Esophagus (tissue), 2 donors: Measurements from ENCODE around the gene RHEBL1. TPM values are rescaled to one million over a fixed set of nuclear protein-coding genes. Genes with fewer than 3 reads are reported as not detected.
"Not testable (repeated sequence)": the region's sequence is repeated elsewhere in the genome, so short reads cannot be mapped to it uniquely, and the experiment has no call there.

Experiments
- H3K27ac ChIP-seq, 2 donors: one replicate each; pipeline ENCODE4 v1.5.1; 2013; ENCODE audit warnings: low read depth in 2 of 2, mild to moderate bottlenecking in 2 of 2, inconsistent platforms in 1 of 2, low read length in 1 of 2, moderate library complexity in 1 of 2
- H3K27me3 ChIP-seq, 2 donors: one replicate each; pipeline ENCODE4 v1.6.1; 2013; ENCODE audit warnings: low read length in 2 of 2, control low read depth in 1 of 2, mild to moderate bottlenecking in 1 of 2; ENCODE audit not compliant: insufficient read depth in 2 of 2, control insufficient read depth in 1 of 2
- H3K36me3 ChIP-seq, 2 donors: one replicate each; pipeline ENCODE4 v1.6.1; 2013; ENCODE audit warnings: low read length in 1 of 2; ENCODE audit not compliant: control insufficient read depth in 2 of 2, insufficient read depth in 2 of 2
- H3K4me1 ChIP-seq, 2 donors: one replicate each; pipeline ENCODE4 v1.6.1; 2013; ENCODE audit warnings: low read length in 1 of 2; ENCODE audit not compliant: control insufficient read depth in 2 of 2, insufficient read depth in 2 of 2
- H3K4me3 ChIP-seq, 2 donors: one replicate each; pipeline ENCODE4 v1.5.1; 2013; ENCODE audit warnings: low read length in 2 of 2, mild to moderate bottlenecking in 2 of 2, low read depth in 1 of 2, moderate library complexity in 1 of 2
- H3K9me3 ChIP-seq, 2 donors: one replicate each; pipeline ENCODE4 v1.6.1; 2013; ENCODE audit warnings: mild to moderate bottlenecking in 2 of 2, low read depth in 1 of 2, low read length in 1 of 2, moderate library complexity in 1 of 2; ENCODE audit not compliant: control insufficient read depth in 2 of 2, insufficient read depth in 1 of 2
- WGBS, 2 donors: extraction: QIAGEN DNeasy Blood & Tissue Kit; methylation state at CpG; one replicate each; pipeline ENCODE4 v1.1.7; 2013; 5-methylcytosine and 5-hydroxymethylcytosine counted together
- polyA plus RNA-seq, 2 donors: library from polyadenylated mRNA; stranded (reverse); fragments of 200-250 nt; gene quantifications; one replicate each; pipeline ENCODE4 v1.2.3, GENCODE V29; 2013
- donor health status: healthy with polysubstance abuse.
- donor health status: Bipolar disorder and iron deficiency.

Gene RHEBL1
- polyA plus RNA-seq, 2 donors, result 0.24 to 0.39 TPM

DNA sequence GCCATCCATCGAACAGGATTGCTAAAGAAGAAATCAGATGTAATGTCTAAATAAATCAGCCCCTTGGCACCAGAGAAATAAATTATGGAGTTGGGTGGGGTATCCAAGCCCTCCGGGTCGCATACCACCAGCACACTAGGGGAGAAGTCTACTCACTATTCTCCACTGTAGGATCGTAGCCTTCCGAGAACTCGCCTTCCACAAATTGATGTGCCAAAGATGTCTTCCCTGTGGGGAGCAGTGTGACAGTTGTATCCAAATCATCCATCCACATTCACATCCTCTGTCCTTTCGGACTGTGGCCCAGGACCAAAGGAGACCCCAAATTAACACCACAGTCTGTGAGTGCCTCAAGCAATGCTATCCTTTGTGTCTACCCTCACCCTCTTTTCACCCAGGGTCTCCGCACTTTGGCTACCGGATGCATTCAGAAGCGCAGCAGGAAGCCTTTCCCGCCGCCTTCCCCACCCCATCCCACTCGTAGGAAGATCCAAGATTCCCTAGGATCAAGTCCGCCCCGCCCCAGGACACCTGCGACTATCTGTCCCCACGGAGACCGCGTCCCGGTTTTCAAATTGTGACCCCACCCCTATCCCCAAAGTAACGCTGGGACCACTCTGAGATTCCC, 786 bp downstream of the RHEBL1 start:
- peaks cover 0 to 3% of the 10 kb centered on the region in 2 donors for H3K4me1 ChIP-seq
- no peaks in the 10 kb centered on the region for H3K9me3 ChIP-seq
- no peaks in the 10 kb centered on the region for H3K36me3 ChIP-seq
- 15 to 20% methylated on average over 21 of the region's 21 CpGs for WGBS, 2 donors
- H3K27me3 ChIP-seq, result no peaks in the 10 kb centered on the region
- H3K4me3 ChIP-seq, result peak overlapping the region; percentile 67 to 81
- H3K27ac ChIP-seq, result peak overlapping the region in 1 of 2 donors; percentile 94

DNA sequence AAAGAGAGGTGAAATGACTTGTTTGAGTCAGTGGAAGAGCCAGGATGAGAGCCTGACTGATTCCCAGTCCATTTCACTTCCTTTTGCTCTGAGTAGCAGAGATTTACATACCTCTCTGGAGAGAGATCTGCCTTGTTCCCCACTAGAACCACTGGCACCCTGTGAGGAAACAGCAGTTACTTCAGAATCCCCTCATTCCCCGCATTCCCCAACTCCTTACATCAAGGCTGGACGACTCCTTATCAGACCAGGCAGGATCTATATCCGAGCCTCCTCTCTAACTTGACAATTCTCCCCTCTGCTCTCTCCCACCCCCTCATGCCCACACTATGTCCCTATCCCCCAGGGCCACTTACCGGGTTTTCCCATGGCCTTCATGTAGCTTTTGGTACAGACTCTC, 3.7 kb downstream of the RHEBL1 start:
- Histone ChIP-seq H3K4me3 (no peak overlapping the region), H3K4me1 (peaks cover 0 to 3% of the 10 kb centered on the region in 2 donors), H3K9me3 (no peaks in the 10 kb centered on the region), H3K36me3 (no peaks in the 10 kb centered on the region), H3K27me3 (no peaks in the 10 kb centered on the region), H3K27ac (no peak overlapping the region)
- WGBS, 2 donors, result 78% methylated on average over 4 of the region's 4 CpGs

DNA sequence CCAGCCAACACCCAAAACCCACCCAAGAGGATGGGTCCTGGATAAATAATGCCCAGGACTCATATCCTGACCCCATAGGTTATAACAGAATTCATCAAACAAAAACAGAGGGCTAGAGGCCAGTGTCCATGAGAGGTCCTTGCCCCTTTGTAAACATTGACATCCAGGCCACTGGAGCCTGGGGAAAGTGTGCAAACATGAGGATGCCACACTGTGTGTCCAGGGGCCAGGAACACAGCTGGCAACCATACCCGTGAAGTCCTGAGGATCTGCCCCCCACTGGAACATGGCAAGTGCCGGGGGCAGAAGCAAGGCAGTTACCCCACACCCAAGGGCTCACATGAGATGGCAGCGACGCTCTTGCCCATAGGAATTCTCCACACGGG, 5.0 kb downstream of the RHEBL1 start:
- Histone ChIP-seq H3K27me3 (no peaks in the 10 kb centered on the region), H3K9me3 (no peaks in the 10 kb centered on the region)

DNA sequence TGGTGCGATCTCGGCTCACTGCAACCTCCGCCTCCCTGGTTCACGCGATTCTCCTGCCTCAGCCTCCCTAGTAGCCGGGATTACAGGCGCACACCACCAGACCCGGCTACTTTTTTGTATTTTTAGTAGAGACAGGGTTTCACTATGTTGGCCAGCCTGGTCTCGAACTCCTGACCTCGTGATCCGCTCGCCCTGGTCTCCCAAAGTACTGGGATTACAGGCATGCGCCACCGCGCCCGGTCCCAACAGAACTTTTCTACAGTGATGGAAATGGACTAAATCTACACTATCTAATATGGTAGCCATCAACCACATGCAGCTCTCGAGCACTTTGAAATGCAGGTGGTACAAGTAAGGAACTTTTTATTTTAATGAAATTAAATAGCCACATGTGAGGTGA, 7.9 kb downstream of the RHEBL1 start:
- not testable (repeated sequence) for H3K27ac ChIP-seq, H3K36me3 ChIP-seq, H3K9me3 ChIP-seq, H3K4me3 ChIP-seq, H3K27me3 ChIP-seq
- H3K4me1 ChIP-seq, result peaks cover 11% of the 10 kb centered on the region in 2 donors
- WGBS, 2 donors, result 93% methylated on average over 17 of the region's 17 CpGs

More for the DNA sequence above, 5.0 kb downstream of the RHEBL1 start:
- no peak overlapping the region for H3K27ac ChIP-seq
- peaks cover 0 to 3% of the 10 kb centered on the region in 2 donors for H3K4me1 ChIP-seq
- no peaks in the 10 kb centered on the region for H3K36me3 ChIP-seq
- WGBS, 2 donors, result 90 to 93% methylated on average over 5 of the region's 5 CpGs
- no peak overlapping the region for H3K4me3 ChIP-seq

DNA sequence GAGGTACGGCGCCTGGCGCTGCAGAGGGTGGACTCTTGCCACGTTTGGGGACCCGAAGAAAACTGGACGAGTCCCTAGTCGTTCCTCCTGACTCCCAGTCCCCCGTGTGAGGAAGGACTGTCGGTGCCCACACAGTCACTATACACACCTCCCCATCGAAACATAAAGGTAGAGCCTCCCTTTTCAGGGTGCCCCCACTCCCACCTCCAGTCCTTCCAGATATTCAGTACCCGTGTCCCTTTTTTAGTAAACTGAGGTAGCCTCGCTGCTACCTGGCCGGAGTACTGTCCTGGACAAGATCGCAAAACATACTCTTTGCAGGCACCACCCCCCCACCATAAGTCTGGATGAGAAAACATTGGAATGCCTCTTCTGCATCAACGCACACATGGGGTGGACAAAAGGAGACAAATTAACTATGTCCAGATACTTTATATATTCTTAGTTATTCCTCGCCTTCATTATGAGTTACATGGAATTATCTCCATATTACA, 8.6 kb downstream of the RHEBL1 start:
- Histone ChIP-seq H3K9me3 (no peaks in the 10 kb centered on the region), H3K4me1 (peaks cover 11% of the 10 kb centered on the region in 2 donors), H3K27me3 (no peaks in the 10 kb centered on the region), H3K36me3 (no peaks in the 10 kb centered on the region), H3K27ac (peak overlapping the region; percentile 52 to 98), H3K4me3 (peak overlapping the region; percentile 93 to 98)
- 6% methylated on average over 16 of the region's 16 CpGs for WGBS, 2 donors

DNA sequence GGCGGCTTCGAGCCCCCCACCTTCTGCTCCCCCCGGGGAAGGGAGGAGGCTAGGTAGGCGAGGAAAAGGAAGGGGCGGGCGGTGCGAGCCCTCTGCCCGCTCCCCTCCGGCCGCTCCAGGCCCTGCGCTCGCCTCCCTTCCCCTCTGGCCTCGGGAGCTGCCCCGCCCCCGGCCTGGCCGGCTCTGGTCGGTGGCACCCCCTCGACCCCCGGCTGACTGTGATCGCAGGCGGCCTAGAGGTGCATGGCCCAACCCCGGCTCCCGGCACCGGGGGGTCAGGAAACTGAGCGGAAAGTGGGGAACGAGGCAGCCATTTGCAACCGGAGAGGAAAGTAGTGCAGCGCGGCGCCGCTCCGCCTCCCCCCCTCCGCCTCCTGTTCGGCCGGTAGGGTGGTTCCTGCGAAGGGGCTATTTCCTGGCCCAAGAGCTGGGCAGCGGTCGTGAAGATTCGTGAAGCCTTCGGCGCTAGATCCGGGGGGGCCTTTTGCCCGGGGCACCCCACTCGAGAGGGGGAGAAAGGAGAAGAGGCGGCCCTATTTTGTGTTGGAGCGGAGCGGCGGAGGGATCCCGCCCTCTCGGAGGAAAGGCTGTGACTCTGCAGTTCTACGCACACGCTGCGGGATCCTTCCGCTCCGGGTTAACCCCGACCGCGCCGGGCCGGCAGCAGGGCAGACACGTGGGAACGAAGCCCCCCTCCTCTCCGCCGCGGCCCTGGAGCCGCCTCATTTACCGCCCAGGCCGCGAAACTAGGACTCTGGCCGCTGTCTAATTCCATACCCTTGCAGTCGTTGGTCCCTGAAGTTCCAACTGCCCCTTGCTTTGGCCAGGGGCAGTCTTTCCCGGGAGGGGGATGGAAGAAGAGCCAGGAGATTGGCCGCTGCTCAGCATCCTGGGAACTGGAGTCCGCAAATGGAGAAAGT, 9.3 kb downstream of the RHEBL1 start, which contains the start of gene KMT2D:
Gene KMT2D, minus strand, starts transcription at position 558 of the 920 bp plus-strand sequence. CDS start 5,470 bp downstream, outside the sequence.
- 1% methylated on average over 57 to 74 of the region's 74 CpGs for WGBS, 2 donors
- no peaks in the 10 kb centered on the region for H3K27me3 ChIP-seq
- peaks cover 11 to 16% of the 10 kb centered on the region in 2 donors for H3K4me1 ChIP-seq
- H3K36me3 ChIP-seq, result no peaks in the 10 kb centered on the region
- H3K9me3 ChIP-seq, result no peaks in the 10 kb centered on the region
- H3K4me3 ChIP-seq, result peak within 1 kb of the TSS; percentile 93 to 98
- peak within 1 kb of the TSS; percentile 87 to 98 for H3K27ac ChIP-seq

DNA sequence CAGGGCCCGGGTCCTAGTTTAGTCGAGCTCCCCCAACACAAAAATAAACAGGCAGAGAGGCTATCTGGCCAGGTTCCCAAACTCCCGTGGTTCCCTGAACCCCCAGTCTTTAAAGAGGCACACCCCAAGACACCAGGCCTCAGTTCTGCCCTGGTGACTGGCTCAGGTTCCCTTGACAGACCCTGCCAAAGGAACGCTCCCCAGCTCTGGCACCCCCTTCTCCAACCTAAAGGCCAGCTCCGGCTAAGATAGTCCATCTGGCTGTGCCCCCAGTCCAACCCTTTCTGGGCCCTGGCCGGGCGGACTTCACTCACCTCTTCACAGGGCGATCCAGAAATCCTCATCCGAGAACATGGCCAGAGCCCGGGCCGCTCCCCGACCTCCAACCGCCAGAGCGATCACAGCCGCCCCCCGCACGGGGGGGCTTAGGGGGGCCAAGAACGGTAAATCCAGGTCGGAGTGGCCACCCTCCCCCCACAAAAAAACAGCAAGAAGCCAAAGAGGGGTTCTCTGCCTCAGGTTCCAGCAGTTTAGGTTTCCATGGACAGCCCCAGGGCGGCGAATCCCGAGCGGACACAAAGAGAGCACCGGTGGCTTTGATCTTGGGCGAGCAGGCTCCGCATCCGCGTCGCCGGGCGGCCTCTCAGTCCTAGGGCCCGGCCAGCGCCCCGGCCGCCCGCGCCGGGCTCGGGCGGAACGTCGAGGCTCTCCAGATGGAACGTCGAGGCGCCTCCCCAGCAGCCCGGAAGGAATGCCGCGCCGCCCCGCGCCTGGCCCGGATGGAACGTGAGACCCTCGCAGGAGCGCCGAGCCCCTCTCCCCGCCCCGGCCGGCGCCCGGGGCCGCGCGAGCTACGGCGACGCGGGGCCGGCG, 10.2 kb downstream of the RHEBL1 start:
- WGBS, 2 donors, result 1% methylated on average over 31 to 70 of the region's 70 CpGs

DNA sequence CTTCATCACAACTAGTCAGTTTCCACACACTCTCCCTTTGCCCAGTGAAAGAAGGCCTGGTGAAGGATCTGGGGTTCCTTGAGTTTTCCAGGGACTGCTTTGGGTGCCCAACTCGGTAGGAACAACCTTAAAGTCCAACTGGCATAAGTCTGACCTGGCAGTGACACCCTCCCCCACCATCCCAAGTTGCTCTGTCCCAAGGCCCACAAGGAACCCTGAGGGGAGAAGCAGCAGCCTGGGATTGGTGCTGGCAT, 10.8 kb downstream of the RHEBL1 start:
- H3K9me3 ChIP-seq, result no peaks in the 10 kb centered on the region
- 0% methylated on average over 1 of the region's 1 CpG for WGBS, 2 donors
- no peaks in the 10 kb centered on the region for H3K27me3 ChIP-seq
- peaks cover 11 to 17% of the 10 kb centered on the region in 2 donors for H3K4me1 ChIP-seq
- H3K4me3 ChIP-seq, result peak overlapping the region; percentile 93 to 98
- peaks cover 0 to 6% of the 10 kb centered on the region in 2 donors for H3K36me3 ChIP-seq
- peak overlapping the region; percentile 87 to 98 for H3K27ac ChIP-seq

More for the DNA sequence above, 10.2 kb downstream of the RHEBL1 start:
- peak overlapping the region; percentile 87 to 98 for H3K27ac ChIP-seq
- H3K36me3 ChIP-seq, result peaks cover 0 to under 1% of the 10 kb centered on the region in 2 donors
- peak overlapping the region; percentile 93 to 98 for H3K4me3 ChIP-seq
- H3K27me3 ChIP-seq, result no peaks in the 10 kb centered on the region
- H3K4me1 ChIP-seq, result peaks cover 11 to 17% of the 10 kb centered on the region in 2 donors
- H3K9me3 ChIP-seq, result no peaks in the 10 kb centered on the region
